ENCODE results near the gene BCAR3.

- TF ChIP-seq POLR2A (IDR thresholded peaks at IDR 0.05) (no peak), CTCF (IDR thresholded peaks at IDR 0.05) (no peak)
Measured at GRCh38 chr1:93576346-93576745, 105.3 kb downstream of the BCAR3 start.
